IMR-90 (cell line): Measurements from ENCODE around the gene DPYD. TPM values are rescaled to one million over a fixed set of nuclear protein-coding genes. Genes with fewer than 3 reads are reported as not detected.

Source experiments
- ATAC-seq: fragments of 200-7000 bp; cut with Tn5 transposase; 2 replicates; pipeline ENCODE4 v1.9.1; 2020; ENCODE audit warnings: low read depth, mild to moderate bottlenecking, moderate library complexity
- BruUV-seq: library from RNA; stranded (reverse); fragments of 400-500 nt; replicated peaks from 2 replicates; lab custom pipeline; 2021; lab: Mats Ljungman, UMichigan
- CTCF ChIA-PET: fragments of 300-600 bp; formaldehyde crosslinking; extraction: SDS; loops from one replicate; lab custom pipeline; 2021; ENCODE audit warnings: antibody characterized with exemption; lab: Yijun Ruan, JAX
- POLR2A ChIA-PET: fragments of 300-600 bp; sonication (Branson Sonifier 250); formaldehyde crosslinking; loops from one replicate; lab custom pipeline; 2022; ENCODE audit warnings: antibody characterized with exemption; ENCODE audit not compliant: unreplicated experiment; lab: Charles Lee
- DNase-seq: peaks from one replicate; pipeline ENCODE4 v3.0.0; 2013
- H2AFZ ChIP-seq: replicated peaks from 2 replicates; pipeline ENCODE3; 2013; ENCODE audit warnings: low read length, mild to moderate bottlenecking; ENCODE audit not compliant: poor library complexity
- H2AK5ac ChIP-seq: 2 replicates; pipeline ENCODE4 v1.6.1; 2013; ENCODE audit warnings: low read depth, low read length, inconsistent platforms
- H2AK9ac ChIP-seq: replicated peaks from 2 replicates; pipeline ENCODE3; 2013; ENCODE audit warnings: mild to moderate bottlenecking, low read depth, low read length, moderate library complexity; ENCODE audit not compliant: poor library complexity
- H2BK120ac ChIP-seq: 2 replicates; pipeline ENCODE4 v1.6.1; 2013; ENCODE audit warnings: low read depth, low read length, inconsistent platforms
- H2BK15ac ChIP-seq: 3 replicates; pipeline ENCODE4 v1.6.1; 2013; ENCODE audit warnings: low read depth, low read length, inconsistent platforms
- H2BK20ac ChIP-seq: 2 replicates; pipeline ENCODE4 v1.6.1; 2013; ENCODE audit warnings: low read depth, mild to moderate bottlenecking, inconsistent platforms, low read length, moderate library complexity
- H2BK5ac ChIP-seq: 2 replicates; pipeline ENCODE4 v1.6.1; 2013; ENCODE audit warnings: mild to moderate bottlenecking, low read depth, low read length, inconsistent platforms; ENCODE audit not compliant: poor library complexity, severe bottlenecking
- H3K14ac ChIP-seq: replicated peaks from 2 replicates; pipeline ENCODE4 v1.6.1; 2013; ENCODE audit warnings: low read depth, low read length, inconsistent platforms
- H3K18ac ChIP-seq: 2 replicates; pipeline ENCODE4 v1.6.1; 2013; ENCODE audit warnings: low read depth, low read length, control low read depth
- H3K23ac ChIP-seq: 2 replicates; pipeline ENCODE4 v1.6.1; 2013; ENCODE audit warnings: low read depth, low read length, inconsistent platforms
- H3K27ac ChIP-seq: 2 replicates; pipeline ENCODE4 v1.5.1; 2013; ENCODE audit warnings: mild to moderate bottlenecking, control low read depth, low read length; ENCODE audit not compliant: insufficient read depth
- H3K27me3 ChIP-seq: 2 replicates; pipeline ENCODE4 v1.6.1; 2013; ENCODE audit warnings: low read length; ENCODE audit not compliant: control insufficient read depth, insufficient read depth
- H3K36me3 ChIP-seq: 2 replicates; pipeline ENCODE4 v1.6.1; 2013; ENCODE audit warnings: low read length, mixed read lengths; ENCODE audit not compliant: control insufficient read depth, insufficient read depth
- H3K4ac ChIP-seq: 2 replicates; pipeline ENCODE4 v1.6.1; 2013; ENCODE audit warnings: low read depth, low read length, inconsistent platforms
- H3K4me1 ChIP-seq: 2 replicates; pipeline ENCODE4 v1.6.1; 2013; ENCODE audit warnings: low read length, mixed read lengths; ENCODE audit not compliant: control insufficient read depth, insufficient read depth
- H3K4me2 ChIP-seq: 2 replicates; pipeline ENCODE4 v1.6.1; 2013; ENCODE audit warnings: low read depth, mild to moderate bottlenecking, control low read depth, low read length, moderate library complexity
- H3K4me3 ChIP-seq: 2 replicates; pipeline ENCODE4 v1.5.1; 2013; ENCODE audit warnings: low read depth, mild to moderate bottlenecking, control low read depth, low read length, moderate library complexity; ENCODE audit not compliant: insufficient read depth
- H3K56ac ChIP-seq: 2 replicates; pipeline ENCODE4 v1.6.1; 2013; ENCODE audit warnings: low read length, inconsistent platforms; ENCODE audit not compliant: insufficient read depth; ENCODE audit errors: extremely low read depth
- H3K79me1 ChIP-seq, 2 experiments: 2 replicates each; pipeline ENCODE4 v1.6.1; 2013; ENCODE audit warnings: low read length in 2 of 2, inconsistent platforms in 1 of 2, low read depth in 1 of 2
- H3K9ac ChIP-seq: 2 replicates; pipeline ENCODE4 v1.6.1; 2013; ENCODE audit warnings: low read depth, low read length, control low read depth
- H3K9me1 ChIP-seq: 2 replicates; pipeline ENCODE4 v1.6.1; 2013; ENCODE audit warnings: low read length, inconsistent platforms; ENCODE audit not compliant: insufficient read depth
- H3K9me3 ChIP-seq: 2 replicates; pipeline ENCODE4 v1.6.1; 2013; ENCODE audit warnings: low read length; ENCODE audit not compliant: control insufficient read depth, insufficient read depth
- H4K20me1 ChIP-seq: 2 replicates; pipeline ENCODE4 v1.6.1; 2013; ENCODE audit warnings: low read length, inconsistent platforms; ENCODE audit not compliant: insufficient read depth
- H4K5ac ChIP-seq: 2 replicates; pipeline ENCODE4 v1.6.1; 2013; ENCODE audit warnings: mild to moderate bottlenecking, low read depth, low read length, control low read depth
- H4K8ac ChIP-seq, 2 experiments: 2 replicates each; pipeline ENCODE4 v1.6.1; 2013; ENCODE audit warnings: low read depth in 2 of 2, low read length in 2 of 2, control low read depth in 1 of 2, inconsistent platforms in 1 of 2
- H4K91ac ChIP-seq: 2 replicates; pipeline ENCODE4 v1.6.1; 2013; ENCODE audit warnings: low read depth, low read length, inconsistent platforms; ENCODE audit not compliant: insufficient read depth
- CEBPB ChIP-seq: IDR thresholded peaks from 2 replicates; pipeline ENCODE4 v1.6.1; 2012; ENCODE audit warnings: low read depth, low read length, improper control_type of control experiment
- ELK1 ChIP-seq: fragments of 150-350 bp; IDR thresholded peaks from 2 replicates; pipeline ENCODE4 v1.6.1; 2016; ENCODE audit warnings: low read depth, mild to moderate bottlenecking, low read length, moderate library complexity, borderline replicate concordance
- FOS ChIP-seq: fragments of 150-350 bp; IDR thresholded peaks from 2 replicates; pipeline ENCODE4 v1.6.1; 2016; ENCODE audit warnings: low read depth, low read length
- MAZ ChIP-seq: IDR thresholded peaks from 2 replicates; pipeline ENCODE4 v1.6.1; 2012; ENCODE audit warnings: low read depth, mild to moderate bottlenecking, low read length, improper control_type of control experiment, moderate library complexity, borderline replicate concordance
- WGBS, 2 experiments: methylation state at CpG; one replicate each; pipeline versions ENCODE4 v1.1.5 to v1.1.7; 2013; ENCODE audit warnings: missing lambda C conversion rate in 2 of 2; ENCODE audit not compliant: insufficient read length in 1 of 2; ENCODE audit errors: extremely low coverage in 2 of 2; 5-methylcytosine and 5-hydroxymethylcytosine counted together
- dilution Hi-C: fragments of 300-500 bp; cut with HindIII; formaldehyde crosslinking; loops from one replicate; pipeline ENCODE4 v1.14.3; 2018; ENCODE audit warnings: low sequenced_read_pairs; ENCODE audit not compliant: unreplicated experiment
- in situ Hi-C: fragments of 300-500 bp; cut with MboI; formaldehyde crosslinking; loops from 3 replicates; pipeline ENCODE4 v1.14.3; 2019; ENCODE audit warnings: low sequenced_read_pairs, inconsistent platforms, mixed read lengths
- intact Hi-C: fragments of 100-400 bp; cut with micrococcal nuclease; formaldehyde crosslinking; loops from 2 replicates; pipeline ENCODE4 v1.10.0; 2022
- polyA plus RNA-seq, 3 experiments: library from polyadenylated mRNA; depleted of rRNA; stranded (reverse); fragments of >200 nt; gene quantifications; 2 replicates each; pipeline ENCODE4 v1.2.3, GENCODE V29; 2012; ENCODE audit warnings: low replicate concordance in 1 of 3
- total RNA-seq: library from RNA; depleted of rRNA; stranded (reverse); fragments of >200 nt; gene quantifications from 2 replicates; pipeline ENCODE4 v1.2.3, GENCODE V29; 2012

The DPYD gene
- total and polyA plus RNA-seq, 2 of the 4 experiments (the other 2 are of a cell fraction) = 9.3 to 47.3 TPM

GRCh38 chr1:97853221-97853620 lies 67.6 kb downstream of the DPYD start:
- no TSS peak for BruUV-seq
- Histone ChIP-seq H2AFZ (no peak overlapping the region), H2BK120ac (no peak overlapping the region), H3K9me1 (no peaks in the 10 kb centered on the region), H4K91ac (no peak overlapping the region), H2AK5ac (no peak overlapping the region), H3K4me2 (no peak overlapping the region), H3K36me3 (peaks cover 4% of the 10 kb centered on the region; the same call in 1 of the 2 replicates), H3K4ac (no peak overlapping the region), H2BK15ac (no peak overlapping the region), H3K14ac (no peak overlapping the region), H4K20me1 (no peaks in the 10 kb centered on the region), H3K9ac (no peak overlapping the region), H3K4me3 (no peak overlapping the region), H3K18ac (no peak overlapping the region), H2BK20ac (no peak overlapping the region), H3K4me1 (no peaks in the 10 kb centered on the region; the same call in 1 of the 2 replicates), H4K8ac (no peak overlapping the region), H2BK5ac (no peak overlapping the region), H3K23ac (no peak overlapping the region), H4K5ac (no peak overlapping the region), H3K27ac (no peak overlapping the region), H3K79me1 (peaks cover 0 to 3% of the 10 kb centered on the region in 2 experiments; a peak in 1 of 4 replicates), H2AK9ac (no peak overlapping the region), H3K27me3 (no peaks in the 10 kb centered on the region), H3K9me3 (no peaks in the 10 kb centered on the region), H3K56ac (no peak overlapping the region)
- CTCF ChIA-PET = interaction anchor here (1.7 kb wide), 1 partner anchor 11 kb away, joined by 4 read pairs; no protein-coding TSS in a partner anchor
- DNase-seq (no peak), ATAC-seq (no peak)
- POLR2A ChIA-PET = no interaction called here
- intact Hi-C loops = no loop called here
- TF ChIP-seq CEBPB = no peak
- no peak for TF ChIP-seq ELK1
- no peak for TF ChIP-seq FOS
- TF ChIP-seq MAZ = no peak
- dilution Hi-C loops = no loop called here
- no CpG with 5 or more reads among the region's 1 CpG for WGBS, 2 experiments
- in situ Hi-C loops = no loop called here
